K562 (cell line): Measurements from ENCODE around the gene RING1. TPM values are rescaled to one million over a fixed set of nuclear protein-coding genes. Genes with fewer than 3 reads are reported as not detected.

Source experiments
- MGA ChIP-seq: fragments of 450-650 bp; IDR thresholded peaks from 2 replicates; pipeline ENCODE4 v1.6.1; 2016; ENCODE audit warnings: mild to moderate bottlenecking, moderate library complexity
- PBX2 ChIP-seq, 2 experiments: IDR thresholded peaks in 1 of 2; conservative IDR thresholded peaks in 1 of 2; 2 replicates each; pipeline ENCODE4 v1.6.1; 2016; ENCODE audit warnings: low read depth in 2 of 2, mild to moderate bottlenecking in 1 of 2, missing compliant biosample characterization in 1 of 2, missing genetic modification characterization in 1 of 2, moderate library complexity in 1 of 2
- ZBTB40 ChIP-seq, 2 experiments: fragments of 450-650 bp in 1 of 2; sonication (generic) in 1 of 2; formaldehyde crosslinking in 1 of 2; IDR thresholded peaks; 2 replicates each; pipeline versions ENCODE4 v1.7.1 to v1.9.0; 2016 to 2022; ENCODE audit warnings: inconsistent platforms in 1 of 2, mild to moderate bottlenecking in 1 of 2, missing genetic modification reagents in 1 of 2
- polyA plus RNA-seq, 8 experiments: library from polyadenylated mRNA; depleted of rRNA in 4 of 8; stranded (reverse) in 5 of 8; unstranded in 3 of 8; fragments of >200 nt; fragmentation: Nextera tagmentation in 2 of 8; fragmentation: Illumina TruSeq in 1 of 8; extraction: Ambion mirVana in 2 of 8; extraction: Trizol in 1 of 8; gene quantifications; 2 replicates each; pipeline versions ENCODE4 v1.2.1 to v1.2.3, GENCODE V29; 2011 to 2014; ENCODE audit warnings: inconsistent platforms in 1 of 8, missing spikeins in 1 of 8
- total RNA-seq, 7 experiments: library from RNA; depleted of rRNA in 6 of 7; stranded (reverse); fragments of >200 nt in 6 of 7; fragmentation: Illumina TruSeq in 2 of 7; extraction: Trizol in 2 of 7; gene quantifications; 2 replicates each; pipeline versions ENCODE4 v1.2.1 to v1.2.3, GENCODE V29; 2011 to 2021; ENCODE audit warnings: low replicate concordance in 1 of 7

RING1 gene
- total and polyA plus RNA-seq, 9 of the 15 experiments (the other 6 are each of a cell fraction or from before 2014, with no cell fraction given): 4.2 to 59.1 (median 36.9) TPM

- TF ChIP-seq MGA (peak; percentile 91), PBX2 (CRISPR knock-in tag; IDR thresholded peaks at IDR 0.05; ENCODE audit: low read depth) (no peak), PBX2 (tag; conservative IDR thresholded peaks at IDR 0.05; ENCODE audit: low read depth) (no peak), ZBTB40 (IDR thresholded peaks at IDR 0.05) (peak; percentile 76), ZBTB40 (CRISPR knock-in tag; IDR thresholded peaks at IDR 0.05) (no peak)
Observed at GRCh38 chr6:33248643-33248931, 40.3 kb downstream of the RING1 start (continued).
